ENCODE measurements around the gene TBC1D22A. TPM values are rescaled to one million over a fixed set of nuclear protein-coding genes. Genes with fewer than 3 reads are reported as not detected.

The TBC1D22A gene
- total RNA-seq, 2 donors from 2014 or later = 21.0 to 27.9 TPM

GRCh38 chr22:47059076-47059475, 296.6 kb downstream of the TBC1D22A start:
- TF ChIP-seq, protein P1, sequence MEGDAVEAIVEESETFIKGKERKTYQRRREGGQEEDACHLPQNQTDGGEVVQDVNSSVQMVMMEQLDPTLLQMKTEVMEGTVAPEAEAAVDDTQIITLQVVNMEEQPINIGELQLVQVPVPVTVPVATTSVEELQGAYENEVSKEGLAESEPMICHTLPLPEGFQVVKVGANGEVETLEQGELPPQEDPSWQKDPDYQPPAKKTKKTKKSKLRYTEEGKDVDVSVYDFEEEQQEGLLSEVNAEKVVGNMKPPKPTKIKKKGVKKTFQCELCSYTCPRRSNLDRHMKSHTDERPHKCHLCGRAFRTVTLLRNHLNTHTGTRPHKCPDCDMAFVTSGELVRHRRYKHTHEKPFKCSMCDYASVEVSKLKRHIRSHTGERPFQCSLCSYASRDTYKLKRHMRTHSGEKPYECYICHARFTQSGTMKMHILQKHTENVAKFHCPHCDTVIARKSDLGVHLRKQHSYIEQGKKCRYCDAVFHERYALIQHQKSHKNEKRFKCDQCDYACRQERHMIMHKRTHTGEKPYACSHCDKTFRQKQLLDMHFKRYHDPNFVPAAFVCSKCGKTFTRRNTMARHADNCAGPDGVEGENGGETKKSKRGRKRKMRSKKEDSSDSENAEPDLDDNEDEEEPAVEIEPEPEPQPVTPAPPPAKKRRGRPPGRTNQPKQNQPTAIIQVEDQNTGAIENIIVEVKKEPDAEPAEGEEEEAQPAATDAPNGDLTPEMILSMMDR (conservative IDR thresholded peaks at IDR 0.05) = no peak
- no peak overlapping the region for H3K27ac ChIP-seq (ENCODE audit: low read depth, low read length)
- H3K4me3 ChIP-seq (ENCODE audit: low read length) = no peak overlapping the region
- no peak overlapping the region for H3K27ac Mint-ChIP-seq
- H3K4me1 ChIP-seq (ENCODE audit: control insufficient read depth, insufficient read depth, low read length) = no peaks in the 10 kb centered on the region
- H3K4me1 Mint-ChIP-seq = no peaks in the 10 kb centered on the region
- H3K36me3 ChIP-seq (ENCODE audit: control insufficient read depth, insufficient read depth, low read length) = no peaks in the 10 kb centered on the region
- no peak for DNase-seq
- H3K9ac ChIP-seq (ENCODE audit: extremely low read depth, low read length, poor library complexity, severe bottlenecking) = no peak overlapping the region
- H3K9me3 Mint-ChIP-seq = no peaks in the 10 kb centered on the region
- no peaks in the 10 kb centered on the region for H3K27me3 ChIP-seq (ENCODE audit: control insufficient read depth, insufficient read depth, low read length, poor library complexity, severe bottlenecking)
- H3K4me3 Mint-ChIP-seq = no peak overlapping the region
- H3K9me3 ChIP-seq (ENCODE audit: control insufficient read depth, low read length) = no peaks in the 10 kb centered on the region
- WGBS, 2 experiments (ENCODE audit: insufficient coverage in 1 of 2, insufficient read length in 1 of 2) = 89 to 96% methylated on average over 8 to 15 of the region's 15 CpGs
- H3K36me3 Mint-ChIP-seq (ENCODE audit: low read depth) = peaks cover 27% of the 10 kb centered on the region
- H3K27me3 Mint-ChIP-seq (ENCODE audit: insufficient read depth) = no peaks in the 10 kb centered on the region

DNA sequence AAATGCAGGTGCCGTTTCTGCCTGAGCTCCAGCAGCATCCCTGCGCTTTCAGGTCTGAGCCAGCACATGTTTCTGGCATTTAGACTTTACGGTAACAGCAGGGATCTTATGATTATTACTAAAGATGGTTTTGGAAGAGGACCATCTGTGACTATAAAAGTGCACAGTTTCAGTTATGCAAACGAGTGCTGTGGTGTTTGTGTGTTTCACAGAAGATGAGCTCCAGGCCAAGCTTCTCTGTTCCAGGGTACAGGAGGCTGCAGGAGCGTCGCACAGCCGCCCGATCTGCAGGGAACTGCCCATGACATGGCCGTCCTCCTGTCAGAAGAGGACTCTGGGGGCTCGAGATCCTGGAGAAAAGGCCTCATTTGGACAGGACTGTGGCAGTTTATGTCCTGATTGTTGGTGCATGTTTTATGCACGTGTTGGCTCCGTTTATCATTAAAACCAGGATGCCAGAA, 297.3 kb downstream of the TBC1D22A start:
- Mint-ChIP-seq H3K4me3 (no peak overlapping the region), H3K27me3 (ENCODE audit: insufficient read depth) (no peaks in the 10 kb centered on the region), H3K9me3 (no peaks in the 10 kb centered on the region), H3K4me1 (no peaks in the 10 kb centered on the region), H3K36me3 (ENCODE audit: low read depth) (peaks cover 34% of the 10 kb centered on the region), H3K27ac (no peak overlapping the region)
- Histone ChIP-seq H3K27me3 (ENCODE audit: control insufficient read depth, insufficient read depth, low read length, poor library complexity, severe bottlenecking) (no peaks in the 10 kb centered on the region), H3K9me3 (ENCODE audit: control insufficient read depth, low read length) (no peaks in the 10 kb centered on the region), H3K4me3 (ENCODE audit: low read length) (no peak overlapping the region), H3K27ac (ENCODE audit: low read depth, low read length) (no peak overlapping the region), H3K4me1 (ENCODE audit: control insufficient read depth, insufficient read depth, low read length) (no peaks in the 10 kb centered on the region), H3K9ac (ENCODE audit: extremely low read depth, low read length, poor library complexity, severe bottlenecking) (no peak overlapping the region), H3K36me3 (ENCODE audit: control insufficient read depth, insufficient read depth, low read length) (no peaks in the 10 kb centered on the region)
- TF ChIP-seq, protein P1 (conservative IDR thresholded peaks at IDR 0.05) = no peak
- WGBS, 2 experiments (ENCODE audit: insufficient coverage in 1 of 2, insufficient read length in 1 of 2) = 92 to 94% methylated on average over 11 to 12 of the region's 12 CpGs
- DNase-seq = no peak

GRCh38 chr22:47060718-47061117, 298.3 kb downstream of the TBC1D22A start:
- H3K27ac ChIP-seq (ENCODE audit: low read depth, low read length) = no peak overlapping the region
- H3K9ac ChIP-seq (ENCODE audit: extremely low read depth, low read length, poor library complexity, severe bottlenecking) = no peak overlapping the region
- Mint-ChIP-seq H3K27me3 (ENCODE audit: insufficient read depth) (no peaks in the 10 kb centered on the region), H3K4me3 (no peak overlapping the region), H3K9me3 (no peaks in the 10 kb centered on the region), H3K27ac (no peak overlapping the region), H3K4me1 (no peaks in the 10 kb centered on the region), H3K36me3 (ENCODE audit: low read depth) (peaks cover 36% of the 10 kb centered on the region)
- no peaks in the 10 kb centered on the region for H3K4me1 ChIP-seq (ENCODE audit: control insufficient read depth, insufficient read depth, low read length)
- no peaks in the 10 kb centered on the region for H3K27me3 ChIP-seq (ENCODE audit: control insufficient read depth, insufficient read depth, low read length, poor library complexity, severe bottlenecking)
- no peaks in the 10 kb centered on the region for H3K36me3 ChIP-seq (ENCODE audit: control insufficient read depth, insufficient read depth, low read length)
- TF ChIP-seq, protein P1 (conservative IDR thresholded peaks at IDR 0.05) = no peak
- WGBS, 2 experiments (ENCODE audit: insufficient coverage in 1 of 2, insufficient read length in 1 of 2) = 95 to 97% methylated on average over 12 to 15 of the region's 15 CpGs
- no peaks in the 10 kb centered on the region for H3K9me3 ChIP-seq (ENCODE audit: control insufficient read depth, low read length)
- DNase-seq = no peak
- H3K4me3 ChIP-seq (ENCODE audit: low read length) = no peak overlapping the region

Data from endodermal cell (in vitro differentiated cells).